ENCODE measurements around the gene PCSK2.
A peak's percentile ranks its signal among the peaks of the same experiment; 100 is the strongest.

PCSK2 gene

DNA sequence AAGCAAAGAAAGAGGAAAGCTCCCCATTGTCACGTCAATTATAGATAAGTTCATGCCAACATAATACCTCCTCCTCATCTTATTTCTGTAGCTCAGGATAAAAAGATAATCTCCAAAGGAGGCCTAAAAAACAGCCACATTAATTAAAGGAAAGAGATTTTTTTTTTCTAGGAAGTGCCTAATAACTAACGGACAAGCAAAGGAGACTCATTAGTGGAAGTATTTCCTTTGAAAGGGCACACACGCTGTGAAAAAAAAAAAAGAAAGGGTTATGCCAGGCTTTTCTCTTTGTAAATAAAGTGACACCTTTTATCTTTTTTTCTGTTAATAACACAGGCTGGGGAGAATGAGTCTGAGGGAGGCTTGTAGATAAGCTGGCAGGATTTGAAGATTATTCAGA lies 55.7 kb downstream of the PCSK2 start:
- no peaks in the 10 kb centered on the region for H3K27me3 ChIP-seq (replicated peaks; ENCODE audit: insufficient read depth, low read length)
- H4K20me1 ChIP-seq (ENCODE audit: insufficient read depth, low read length) = no peaks in the 10 kb centered on the region
- no peak overlapping the region for H3K4me3 ChIP-seq (ENCODE audit: low read length)
- no peak overlapping the region for H3K9ac ChIP-seq (ENCODE audit: low read length)
- no peaks in the 10 kb centered on the region for H3K79me2 ChIP-seq (ENCODE audit: low read length)
- no peaks in the 10 kb centered on the region for H3K36me3 ChIP-seq (replicated peaks; ENCODE audit: insufficient read depth, low read length)
- no peak for DNase-seq
- TF ChIP-seq EZH2 (optimal IDR thresholded peaks at IDR 0.05; ENCODE audit: low read depth, low read length) = no peak
- no peak for TF ChIP-seq EZH2phosphoT487 (IDR thresholded peaks at IDR 0.05; ENCODE audit: low read length)
- TF ChIP-seq, protein P1, sequence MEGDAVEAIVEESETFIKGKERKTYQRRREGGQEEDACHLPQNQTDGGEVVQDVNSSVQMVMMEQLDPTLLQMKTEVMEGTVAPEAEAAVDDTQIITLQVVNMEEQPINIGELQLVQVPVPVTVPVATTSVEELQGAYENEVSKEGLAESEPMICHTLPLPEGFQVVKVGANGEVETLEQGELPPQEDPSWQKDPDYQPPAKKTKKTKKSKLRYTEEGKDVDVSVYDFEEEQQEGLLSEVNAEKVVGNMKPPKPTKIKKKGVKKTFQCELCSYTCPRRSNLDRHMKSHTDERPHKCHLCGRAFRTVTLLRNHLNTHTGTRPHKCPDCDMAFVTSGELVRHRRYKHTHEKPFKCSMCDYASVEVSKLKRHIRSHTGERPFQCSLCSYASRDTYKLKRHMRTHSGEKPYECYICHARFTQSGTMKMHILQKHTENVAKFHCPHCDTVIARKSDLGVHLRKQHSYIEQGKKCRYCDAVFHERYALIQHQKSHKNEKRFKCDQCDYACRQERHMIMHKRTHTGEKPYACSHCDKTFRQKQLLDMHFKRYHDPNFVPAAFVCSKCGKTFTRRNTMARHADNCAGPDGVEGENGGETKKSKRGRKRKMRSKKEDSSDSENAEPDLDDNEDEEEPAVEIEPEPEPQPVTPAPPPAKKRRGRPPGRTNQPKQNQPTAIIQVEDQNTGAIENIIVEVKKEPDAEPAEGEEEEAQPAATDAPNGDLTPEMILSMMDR (IDR thresholded peaks at IDR 0.05; ENCODE audit: low read length) = no peak
- no peak overlapping the region for H3K4me2 ChIP-seq (ENCODE audit: low read depth, low read length)
- H3F3A ChIP-seq (ENCODE audit: insufficient read depth, low read length) = no peaks in the 10 kb centered on the region
- no peaks in the 10 kb centered on the region for H3K9me3 ChIP-seq (replicated peaks; ENCODE audit: insufficient read depth, low read length)
- H3K4me1 ChIP-seq (ENCODE audit: low read length) = no peaks in the 10 kb centered on the region
- H2AFZ ChIP-seq (ENCODE audit: low read length) = no peak overlapping the region
- no peaks in the 10 kb centered on the region for H3K9me2 ChIP-seq (replicated peaks; ENCODE audit: insufficient read depth, low read length)
- no peak overlapping the region for H3K27ac ChIP-seq (ENCODE audit: low read length)

DNA sequence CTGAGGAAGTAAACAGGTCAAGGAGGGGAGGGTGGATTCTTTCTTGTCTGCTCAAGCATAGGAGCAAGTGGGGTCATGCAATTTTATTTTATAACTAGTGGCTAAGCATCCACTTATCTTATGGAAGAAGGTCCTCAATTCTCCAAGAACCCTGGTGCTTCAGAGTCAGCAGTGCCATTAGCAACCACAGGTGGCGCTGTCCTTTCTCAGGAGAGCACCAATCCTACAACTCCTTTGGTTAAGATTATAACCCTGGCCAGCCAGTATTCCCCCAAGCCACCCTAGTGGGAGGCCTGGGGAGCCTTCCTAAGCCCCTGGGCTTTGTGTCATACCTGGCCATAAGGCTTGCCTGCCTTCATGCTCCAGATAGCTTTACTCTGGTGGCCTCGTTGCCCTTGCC lies 60.7 kb downstream of the PCSK2 start:
- H3K36me3 ChIP-seq (replicated peaks; ENCODE audit: insufficient read depth, low read length) = no peaks in the 10 kb centered on the region
- no peak for DNase-seq
- H3K9ac ChIP-seq (ENCODE audit: low read length) = no peak overlapping the region

DNA sequence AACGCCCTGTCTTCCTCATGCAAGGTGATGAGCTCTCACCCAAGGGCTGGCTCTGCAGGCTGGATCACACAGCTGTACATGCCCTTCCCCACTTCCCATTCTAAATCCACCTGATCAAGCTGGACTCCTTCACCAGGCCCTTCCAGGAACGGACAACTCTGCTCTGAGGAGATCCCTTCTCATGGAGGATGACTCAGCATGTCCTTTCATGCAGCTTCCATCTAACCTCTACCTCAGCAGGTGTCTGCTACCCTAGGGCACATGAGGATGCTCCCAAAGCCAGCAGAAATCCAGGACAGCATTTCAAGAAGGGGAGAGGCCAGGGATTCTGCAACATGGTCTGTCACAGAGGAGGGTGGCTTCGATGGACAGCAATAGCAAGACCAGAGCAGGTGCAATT lies 61.2 kb downstream of the PCSK2 start:
- no peaks in the 10 kb centered on the region for H4K20me1 ChIP-seq (ENCODE audit: insufficient read depth, low read length)
- H3K4me3 ChIP-seq (ENCODE audit: low read length) = no peak overlapping the region
- no peak overlapping the region for H2AFZ ChIP-seq (ENCODE audit: low read length)
- no peaks in the 10 kb centered on the region for H3K4me1 ChIP-seq (ENCODE audit: low read length)
- TF ChIP-seq, protein P1 (IDR thresholded peaks at IDR 0.05; ENCODE audit: low read length) = no peak
- TF ChIP-seq EZH2phosphoT487 (IDR thresholded peaks at IDR 0.05; ENCODE audit: low read length) = no peak
- no peak for TF ChIP-seq EZH2 (optimal IDR thresholded peaks at IDR 0.05; ENCODE audit: low read depth, low read length)
- no peaks in the 10 kb centered on the region for H3K36me3 ChIP-seq (replicated peaks; ENCODE audit: insufficient read depth, low read length)
- H3F3A ChIP-seq (ENCODE audit: insufficient read depth, low read length) = no peaks in the 10 kb centered on the region
- no peaks in the 10 kb centered on the region for H3K79me2 ChIP-seq (ENCODE audit: low read length)
- H3K9ac ChIP-seq (ENCODE audit: low read length) = no peak overlapping the region
- H3K9me2 ChIP-seq (replicated peaks; ENCODE audit: insufficient read depth, low read length) = no peaks in the 10 kb centered on the region
- H3K4me2 ChIP-seq (ENCODE audit: low read depth, low read length) = no peak overlapping the region
- H3K27ac ChIP-seq (ENCODE audit: low read length) = no peak overlapping the region
- DNase-seq = no peak
- no peaks in the 10 kb centered on the region for H3K9me3 ChIP-seq (replicated peaks; ENCODE audit: insufficient read depth, low read length)
- H3K27me3 ChIP-seq (replicated peaks; ENCODE audit: insufficient read depth, low read length) = no peaks in the 10 kb centered on the region

More for the DNA sequence above, 60.7 kb downstream of the PCSK2 start:
- Histone ChIP-seq H3K9me3 (replicated peaks; ENCODE audit: insufficient read depth, low read length) (no peaks in the 10 kb centered on the region), H3K4me3 (ENCODE audit: low read length) (no peak overlapping the region), H3K9me2 (replicated peaks; ENCODE audit: insufficient read depth, low read length) (no peaks in the 10 kb centered on the region), H3K27me3 (replicated peaks; ENCODE audit: insufficient read depth, low read length) (no peaks in the 10 kb centered on the region), H3F3A (ENCODE audit: insufficient read depth, low read length) (no peaks in the 10 kb centered on the region), H3K4me2 (ENCODE audit: low read depth, low read length) (no peak overlapping the region), H3K27ac (ENCODE audit: low read length) (no peak overlapping the region), H3K4me1 (ENCODE audit: low read length) (no peaks in the 10 kb centered on the region), H3K79me2 (ENCODE audit: low read length) (no peaks in the 10 kb centered on the region), H2AFZ (ENCODE audit: low read length) (no peak overlapping the region), H4K20me1 (ENCODE audit: insufficient read depth, low read length) (no peaks in the 10 kb centered on the region)
- TF ChIP-seq EZH2phosphoT487 (IDR thresholded peaks at IDR 0.05; ENCODE audit: low read length) = no peak
- TF ChIP-seq, protein P1 (IDR thresholded peaks at IDR 0.05; ENCODE audit: low read length) = peak; percentile 35
